Right atrium auricular region (tissue), 2 donors: ENCODE data around the gene GLI3. TPM values are rescaled to one million over a fixed set of nuclear protein-coding genes. Genes with fewer than 3 reads are reported as not detected.

Experiments
- DNase-seq: peaks from one replicate; pipeline ENCODE4 v3.0.0-alpha.2; 2019; ENCODE audit warnings: low spot score
- H3K27ac ChIP-seq, 2 donors: fragments of 200-600 bp; sonication (generic); 1 replicate in 1 of 2; 2 replicates in 1 of 2; pipeline ENCODE4 v1.5.1; 2016 to 2019
- H3K27me3 ChIP-seq, 2 donors: fragments of 200-600 bp; sonication (generic); one replicate each; pipeline versions ENCODE4 v1.5.1 to v1.6.0; 2017 to 2019
- H3K36me3 ChIP-seq: fragments of 200-600 bp; sonication (generic); one replicate; pipeline ENCODE4 v1.5.1; 2016
- H3K4me1 ChIP-seq, 2 donors: fragments of 200-600 bp; sonication (generic); one replicate each; pipeline versions ENCODE4 v1.5.1 to v1.6.0; 2017 to 2019
- H3K4me3 ChIP-seq, 2 donors: fragments of 200-600 bp; sonication (generic); 1 replicate in 1 of 2; 2 replicates in 1 of 2; pipeline ENCODE4 v1.5.1; 2017 to 2019; ENCODE audit warnings: mild to moderate bottlenecking in 1 of 2, moderate library complexity in 1 of 2
- H3K9me3 ChIP-seq, 2 donors: fragments of 200-600 bp; sonication (generic); one replicate each; pipeline ENCODE4 v1.5.1; 2019
- total RNA-seq, 2 donors: library from RNA; depleted of rRNA; stranded (reverse); fragments of >200 nt; gene quantifications; one replicate each; pipeline ENCODE4 v1.1.0, GENCODE V29; 2016
- TF ChIP-seq, protein P1 (sequence below), 2 donors: fragments of 200-600 bp; sonication (generic); IDR thresholded peaks; one replicate each; pipeline ENCODE4 v1.5.1; 2019; ENCODE audit warnings: antibody characterized with exemption in 2 of 2

The GLI3 gene
- total RNA-seq, 2 donors from 2014 or later, result 1.5 to 2.0 TPM

DNA sequence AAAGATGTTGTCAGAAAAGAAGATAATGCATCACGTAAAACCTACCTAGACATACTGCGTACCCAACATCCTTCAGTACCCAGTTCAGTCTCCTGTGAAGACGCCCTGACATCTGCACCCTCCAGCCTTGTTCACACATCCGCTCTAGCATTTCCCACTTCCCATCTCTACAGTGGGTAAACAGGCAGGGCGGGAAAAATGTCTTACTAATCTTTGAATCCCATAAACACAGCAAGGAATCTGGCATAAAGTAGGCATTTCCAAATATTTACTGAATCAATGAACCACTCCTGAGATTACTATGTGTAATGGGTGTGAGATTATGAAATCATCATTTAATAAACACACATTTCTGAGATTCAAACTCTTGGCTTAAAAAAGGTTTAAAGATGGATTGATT is 132.8 kb downstream of the GLI3 start:
- H3K36me3 ChIP-seq, result no peaks in the 10 kb centered on the region
- no peaks in the 10 kb centered on the region for H3K27me3 ChIP-seq
- no peaks in the 10 kb centered on the region for H3K9me3 ChIP-seq
- peaks cover 0 to 29% of the 10 kb centered on the region in 2 donors for H3K4me1 ChIP-seq
- no peak for DNase-seq
- TF ChIP-seq, protein P1, sequence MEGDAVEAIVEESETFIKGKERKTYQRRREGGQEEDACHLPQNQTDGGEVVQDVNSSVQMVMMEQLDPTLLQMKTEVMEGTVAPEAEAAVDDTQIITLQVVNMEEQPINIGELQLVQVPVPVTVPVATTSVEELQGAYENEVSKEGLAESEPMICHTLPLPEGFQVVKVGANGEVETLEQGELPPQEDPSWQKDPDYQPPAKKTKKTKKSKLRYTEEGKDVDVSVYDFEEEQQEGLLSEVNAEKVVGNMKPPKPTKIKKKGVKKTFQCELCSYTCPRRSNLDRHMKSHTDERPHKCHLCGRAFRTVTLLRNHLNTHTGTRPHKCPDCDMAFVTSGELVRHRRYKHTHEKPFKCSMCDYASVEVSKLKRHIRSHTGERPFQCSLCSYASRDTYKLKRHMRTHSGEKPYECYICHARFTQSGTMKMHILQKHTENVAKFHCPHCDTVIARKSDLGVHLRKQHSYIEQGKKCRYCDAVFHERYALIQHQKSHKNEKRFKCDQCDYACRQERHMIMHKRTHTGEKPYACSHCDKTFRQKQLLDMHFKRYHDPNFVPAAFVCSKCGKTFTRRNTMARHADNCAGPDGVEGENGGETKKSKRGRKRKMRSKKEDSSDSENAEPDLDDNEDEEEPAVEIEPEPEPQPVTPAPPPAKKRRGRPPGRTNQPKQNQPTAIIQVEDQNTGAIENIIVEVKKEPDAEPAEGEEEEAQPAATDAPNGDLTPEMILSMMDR (IDR thresholded peaks at IDR 0.05), result no peak
- H3K27ac ChIP-seq, result no peak overlapping the region
- H3K4me3 ChIP-seq, result no peak overlapping the region

GRCh38 chr7:42103456-42103855 is 133.6 kb downstream of the GLI3 start:
- TF ChIP-seq, protein P1 (IDR thresholded peaks at IDR 0.05), result no peak
- H3K27ac ChIP-seq, result no peak overlapping the region
- no peak overlapping the region for H3K4me3 ChIP-seq
- DNase-seq, result no peak
- no peaks in the 10 kb centered on the region for H3K27me3 ChIP-seq
- H3K4me1 ChIP-seq, result peaks cover 0 to 21% of the 10 kb centered on the region in 2 donors
- no peaks in the 10 kb centered on the region for H3K9me3 ChIP-seq
- H3K36me3 ChIP-seq, result no peaks in the 10 kb centered on the region

DNA sequence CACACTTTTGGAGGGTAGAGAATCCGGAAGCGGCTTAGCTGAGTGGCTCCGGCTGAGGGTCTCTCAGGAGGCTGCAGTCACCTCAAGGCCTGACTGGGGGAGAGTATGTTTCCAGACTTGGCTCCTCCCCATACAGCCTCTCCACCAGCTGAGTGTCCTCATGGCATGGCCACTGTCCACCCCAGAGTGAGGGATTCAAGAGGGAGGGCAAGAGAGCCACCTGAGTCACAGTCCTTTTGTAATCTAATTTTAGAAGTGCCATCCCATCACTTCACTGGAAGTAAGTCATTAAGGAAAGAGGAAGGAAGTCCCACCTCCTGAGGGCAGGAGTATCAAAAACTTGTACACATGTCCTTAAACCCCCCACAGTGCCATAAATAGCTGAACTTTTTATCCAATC is 134.0 kb downstream of the GLI3 start:
- peaks cover 0 to 18% of the 10 kb centered on the region in 2 donors for H3K4me1 ChIP-seq
- H3K9me3 ChIP-seq, result no peaks in the 10 kb centered on the region
- H3K36me3 ChIP-seq, result no peaks in the 10 kb centered on the region
- no peak overlapping the region for H3K4me3 ChIP-seq
- TF ChIP-seq, protein P1 (IDR thresholded peaks at IDR 0.05), result no peak
- no peak for DNase-seq
- no peaks in the 10 kb centered on the region for H3K27me3 ChIP-seq
- H3K27ac ChIP-seq, result no peak overlapping the region

DNA sequence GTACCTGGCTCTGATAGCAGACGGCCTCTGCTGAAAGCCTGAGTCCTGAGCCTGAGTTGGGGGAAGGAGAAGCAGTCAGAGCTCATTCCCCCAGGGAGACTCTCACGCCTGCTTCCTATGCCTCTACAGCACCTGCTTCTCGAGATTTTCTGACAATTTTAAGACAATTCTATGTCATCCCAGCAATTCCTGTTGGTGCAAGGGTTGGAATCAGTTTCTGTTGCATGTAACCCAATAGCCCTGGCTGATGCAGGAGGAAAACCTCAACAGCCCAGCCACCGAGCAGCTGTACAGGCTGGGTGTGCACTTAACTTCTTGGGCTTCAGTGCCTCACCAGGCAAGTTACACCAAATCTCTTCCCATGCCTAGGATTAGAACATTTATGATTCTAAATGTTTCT is 134.7 kb downstream of the GLI3 start:
- DNase-seq, result no peak
- H3K27ac ChIP-seq, result no peak overlapping the region
- no peak overlapping the region for H3K4me3 ChIP-seq
- H3K36me3 ChIP-seq, result no peaks in the 10 kb centered on the region
- H3K27me3 ChIP-seq, result no peaks in the 10 kb centered on the region
- peaks cover 0 to 18% of the 10 kb centered on the region in 2 donors for H3K4me1 ChIP-seq
- H3K9me3 ChIP-seq, result no peaks in the 10 kb centered on the region
- TF ChIP-seq, protein P1 (IDR thresholded peaks at IDR 0.05), result no peak

- H3K4me1 ChIP-seq, result peaks cover 0 to 18% of the 10 kb centered on the region in 2 donors
- no peak overlapping the region for H3K4me3 ChIP-seq
- no peaks in the 10 kb centered on the region for H3K27me3 ChIP-seq
- no peaks in the 10 kb centered on the region for H3K9me3 ChIP-seq
- H3K36me3 ChIP-seq, result no peaks in the 10 kb centered on the region
- no peak for DNase-seq
- TF ChIP-seq, protein P1 (IDR thresholded peaks at IDR 0.05), result no peak
- H3K27ac ChIP-seq, result no peak overlapping the region
These were observed 136.9 kb downstream of the GLI3 start for GRCh38 chr7:42100156-42100508.

DNA sequence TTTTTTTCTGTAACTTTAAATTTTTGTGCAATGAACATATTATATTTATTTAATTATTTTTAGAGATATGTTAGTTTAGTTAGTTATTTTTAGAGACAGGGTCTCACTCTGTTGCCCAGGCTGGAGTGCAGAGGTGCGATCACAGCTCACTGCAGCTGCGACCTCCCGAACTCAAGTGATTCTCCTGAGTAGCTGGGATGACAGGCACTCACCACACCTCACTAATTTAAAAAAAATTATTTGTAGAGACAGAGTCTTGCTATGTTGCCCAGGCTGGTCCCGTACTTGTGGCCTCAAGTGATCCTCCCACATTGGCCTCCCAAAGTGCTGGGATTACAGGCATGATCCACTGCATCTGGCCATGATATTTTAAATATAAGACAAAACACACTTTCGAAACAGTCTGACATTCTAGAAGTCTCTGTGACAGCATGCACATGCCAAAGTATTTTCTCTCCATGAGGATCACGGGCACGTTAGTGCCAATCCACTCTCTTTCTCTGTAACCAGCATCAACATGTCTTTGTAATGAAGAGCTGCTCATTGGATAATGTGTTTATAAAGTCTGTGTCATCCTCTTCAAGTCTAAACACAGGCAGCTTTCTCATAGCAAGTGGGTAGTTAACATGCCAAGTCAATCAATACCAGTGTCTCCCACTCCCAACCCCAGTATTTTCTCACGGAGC is 137.4 kb downstream of the GLI3 start:
- Histone ChIP-seq H3K27me3 (no peaks in the 10 kb centered on the region), H3K27ac (no peak overlapping the region), H3K36me3 (no peaks in the 10 kb centered on the region), H3K9me3 (no peaks in the 10 kb centered on the region), H3K4me1 (peaks cover 0 to 18% of the 10 kb centered on the region in 2 donors), H3K4me3 (no peak overlapping the region)
- TF ChIP-seq, protein P1 (IDR thresholded peaks at IDR 0.05), result no peak
- no peak for DNase-seq
